Measurements from ENCODE around the gene WWP2. TPM values are rescaled to one million over a fixed set of nuclear protein-coding genes. Genes with fewer than 3 reads are reported as not detected.
"Not testable (repeated sequence)": the region's sequence is repeated elsewhere in the genome, so short reads cannot be mapped to it uniquely, and the experiment has no call there.

WWP2 gene
- total RNA-seq, 4 donors from 2014 or later: 23.4 to 32.8 (median 29.6) TPM

- Histone ChIP-seq H3K36me3 (peaks cover 0 to 5% (median 0%) of the 10 kb centered on the region in 3 donors), H3K9me3 (no peaks in the 10 kb centered on the region), H3K4me1 (peaks cover 17 to 34% (median 18%) of the 10 kb centered on the region in 3 donors), H3K4me3 (no peak overlapping the region), H3K27me3 (no peaks in the 10 kb centered on the region), H3K27ac (no peak overlapping the region)
- WGBS, 2 donors: 88 to 91% methylated on average over 10 of the region's 10 CpGs
- intact Hi-C loops (cut with DNase I): no loop called here
- TF ChIP-seq POLR2A (IDR thresholded peaks at IDR 0.05): no peak
- TF ChIP-seq, protein P1, sequence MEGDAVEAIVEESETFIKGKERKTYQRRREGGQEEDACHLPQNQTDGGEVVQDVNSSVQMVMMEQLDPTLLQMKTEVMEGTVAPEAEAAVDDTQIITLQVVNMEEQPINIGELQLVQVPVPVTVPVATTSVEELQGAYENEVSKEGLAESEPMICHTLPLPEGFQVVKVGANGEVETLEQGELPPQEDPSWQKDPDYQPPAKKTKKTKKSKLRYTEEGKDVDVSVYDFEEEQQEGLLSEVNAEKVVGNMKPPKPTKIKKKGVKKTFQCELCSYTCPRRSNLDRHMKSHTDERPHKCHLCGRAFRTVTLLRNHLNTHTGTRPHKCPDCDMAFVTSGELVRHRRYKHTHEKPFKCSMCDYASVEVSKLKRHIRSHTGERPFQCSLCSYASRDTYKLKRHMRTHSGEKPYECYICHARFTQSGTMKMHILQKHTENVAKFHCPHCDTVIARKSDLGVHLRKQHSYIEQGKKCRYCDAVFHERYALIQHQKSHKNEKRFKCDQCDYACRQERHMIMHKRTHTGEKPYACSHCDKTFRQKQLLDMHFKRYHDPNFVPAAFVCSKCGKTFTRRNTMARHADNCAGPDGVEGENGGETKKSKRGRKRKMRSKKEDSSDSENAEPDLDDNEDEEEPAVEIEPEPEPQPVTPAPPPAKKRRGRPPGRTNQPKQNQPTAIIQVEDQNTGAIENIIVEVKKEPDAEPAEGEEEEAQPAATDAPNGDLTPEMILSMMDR (IDR thresholded peaks at IDR 0.05): no peak
- DNase-seq: no peak
Measured at GRCh38 chr16:69756705-69757104, 5.4 kb upstream of the WWP2 start.

DNA sequence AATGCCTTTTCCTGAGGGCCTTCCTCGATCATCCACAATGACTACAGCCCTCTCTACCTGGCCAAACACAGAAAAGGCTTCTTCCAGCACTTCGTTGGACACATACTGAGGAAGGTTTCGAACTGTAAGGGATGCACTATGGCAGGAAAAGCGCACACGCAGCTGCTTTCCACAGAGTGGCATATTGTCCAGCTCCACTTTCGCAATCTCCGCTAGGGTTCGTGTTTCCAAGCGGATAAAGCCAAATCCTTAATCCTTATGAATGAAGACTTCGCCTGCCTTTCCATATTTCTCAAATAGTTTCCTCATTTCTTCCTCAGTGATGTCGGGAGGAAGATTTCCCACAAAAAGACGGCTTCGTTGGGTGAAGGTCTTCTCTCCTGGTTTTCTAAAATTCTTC lies 4.8 kb upstream of the WWP2 start:
- H3K9me3 ChIP-seq; H3K27ac ChIP-seq; H3K27me3 ChIP-seq; intact Hi-C loops (cut with DNase I); H3K4me3 ChIP-seq; DNase-seq; H3K36me3 ChIP-seq: not testable (repeated sequence)
- H3K4me1 ChIP-seq: peaks cover 18 to 33% (median 19%) of the 10 kb centered on the region in 3 donors
- 78 to 80% methylated on average over 12 to 13 of the region's 13 CpGs for WGBS, 2 donors

- no peak for TF ChIP-seq POLR2A (IDR thresholded peaks at IDR 0.05)
- TF ChIP-seq, protein P1 (IDR thresholded peaks at IDR 0.05): no peak
- intact Hi-C loops (cut with DNase I): no loop called here
- Histone ChIP-seq H3K27me3 (no peaks in the 10 kb centered on the region), H3K4me3 (peak overlapping the region; percentile 91 to 96 (median 93)), H3K9me3 (no peaks in the 10 kb centered on the region), H3K4me1 (peaks cover 6 to 19% (median 10%) of the 10 kb centered on the region in 3 donors), H3K36me3 (no peaks in the 10 kb centered on the region), H3K27ac (peak overlapping the region; percentile 93 to 96 (median 94))
- 3 to 8% methylated on average over 14 of the region's 14 CpGs for WGBS, 2 donors
- DNase-seq: no peak
Measured at GRCh38 chr16:69762814-69763598, 874 bp downstream of the WWP2 start.

GRCh38 chr16:69763599-69763942 lies 1.4 kb downstream of the WWP2 start:
- H3K9me3 ChIP-seq: no peaks in the 10 kb centered on the region
- intact Hi-C loops (cut with DNase I): no loop called here
- peak overlapping the region; percentile 93 to 96 (median 94) for H3K27ac ChIP-seq

DNA sequence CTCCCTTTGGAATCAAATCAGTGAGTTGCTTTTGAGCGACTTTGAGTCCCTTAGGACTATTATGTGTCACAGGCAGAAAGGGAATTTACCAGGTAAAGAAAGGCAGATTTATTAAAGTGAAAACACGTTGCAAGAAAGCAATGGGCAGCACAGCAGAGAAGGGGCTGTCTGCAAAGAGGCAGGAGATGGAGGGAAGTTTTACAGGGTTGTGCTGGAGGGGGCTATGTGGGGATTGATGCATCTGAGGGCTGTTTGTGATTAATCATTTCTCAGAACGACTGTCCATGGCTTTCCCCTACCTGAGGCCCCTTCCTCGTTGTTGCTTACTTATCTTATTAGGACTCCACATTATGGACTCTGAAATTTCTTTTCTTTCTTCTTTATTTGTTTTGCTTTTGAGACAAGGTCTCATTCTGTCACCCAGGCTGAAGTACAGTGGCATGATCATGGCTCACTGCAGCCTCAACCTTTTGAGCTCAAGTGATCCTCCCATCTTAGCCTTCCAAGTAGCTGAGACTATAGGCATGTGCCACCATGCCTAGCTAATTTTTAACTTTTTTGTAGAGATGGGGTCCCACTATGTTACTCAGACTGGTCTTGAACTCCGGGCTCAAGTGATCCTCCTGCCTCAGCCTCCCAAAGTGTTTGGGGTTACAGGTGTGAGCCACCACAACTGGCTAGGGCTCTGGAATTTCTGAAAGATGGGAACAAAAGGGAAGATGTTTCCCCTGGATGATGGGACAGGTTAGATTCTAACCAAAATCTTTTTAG lies 5.5 kb downstream of the WWP2 start:
- intact Hi-C loops (cut with DNase I): no loop called here
- no peak overlapping the region for H3K4me3 ChIP-seq
- DNase-seq: no peak
- TF ChIP-seq, protein P1 (IDR thresholded peaks at IDR 0.05): no peak
- no peak for TF ChIP-seq POLR2A (IDR thresholded peaks at IDR 0.05)
- WGBS, 2 donors: 73 to 80% methylated on average over 4 to 5 of the region's 5 CpGs
- no peaks in the 10 kb centered on the region for H3K9me3 ChIP-seq
- H3K27ac ChIP-seq: no peak overlapping the region
- H3K36me3 ChIP-seq: no peaks in the 10 kb centered on the region
- peaks cover 5 to 25% (median 6%) of the 10 kb centered on the region in 3 donors for H3K4me1 ChIP-seq
- no peaks in the 10 kb centered on the region for H3K27me3 ChIP-seq

More at GRCh38 chr16:69763599-69763942, 1.4 kb downstream of the WWP2 start:
- DNase-seq: no peak
- Histone ChIP-seq H3K4me3 (peak overlapping the region in 3 of 4 donors; percentile 91 to 96 (median 92)), H3K27me3 (no peaks in the 10 kb centered on the region), H3K36me3 (no peaks in the 10 kb centered on the region), H3K4me1 (peaks cover 6 to 19% (median 10%) of the 10 kb centered on the region in 3 donors)
- no peak for TF ChIP-seq POLR2A (IDR thresholded peaks at IDR 0.05)
- TF ChIP-seq, protein P1 (IDR thresholded peaks at IDR 0.05): no peak
- 35 to 51% methylated on average over 5 of the region's 5 CpGs for WGBS, 2 donors

Measured in esophagus squamous epithelium (tissue), 5 donors.